Sigmoid colon (tissue), 7 donors: Measurements from ENCODE around the gene DPP8. TPM values are rescaled to one million over a fixed set of nuclear protein-coding genes. Genes with fewer than 3 reads are reported as not detected.

Experiments used
- DNase-seq: peaks from one replicate; pipeline ENCODE4 v3.0.0-alpha.2; 2019
- H3K27ac ChIP-seq, 4 donors: fragments of 200-600 bp; sonication (generic); one replicate each; pipeline ENCODE4 v1.5.1; 2016 to 2019; ENCODE audit warnings: mild to moderate bottlenecking in 1 of 4
- H3K27me3 ChIP-seq, 3 donors: fragments of 200-600 bp; sonication (generic); one replicate each; pipeline ENCODE4 v1.5.1; 2019; ENCODE audit warnings: mild to moderate bottlenecking in 1 of 3
- H3K36me3 ChIP-seq, 4 donors: fragments of 200-600 bp; sonication (generic); one replicate each; pipeline ENCODE4 v1.5.1; 2016 to 2019
- H3K4me1 ChIP-seq, 4 donors: fragments of 200-600 bp; sonication (generic); one replicate each; pipeline ENCODE4 v1.5.1; 2017 to 2019
- H3K4me3 ChIP-seq, 4 donors: fragments of 200-600 bp; sonication (generic); one replicate each; pipeline ENCODE4 v1.5.1; 2017 to 2019; ENCODE audit warnings: mild to moderate bottlenecking in 2 of 4, moderate library complexity in 1 of 4
- H3K9me3 ChIP-seq, 4 donors: fragments of 200-600 bp in 3 of 4; sonication (generic) in 3 of 4; one replicate each; pipeline versions ENCODE4 v1.5.1 to v1.6.1; 2013 to 2019
- EP300 ChIP-seq, 4 donors: sonication (generic); formaldehyde crosslinking; IDR thresholded peaks; one replicate each; pipeline ENCODE4 v1.6.1; 2017; ENCODE audit warnings: antibody characterized with exemption in 4 of 4
- POLR2A ChIP-seq, 2 donors: fragments of 450-650 bp; IDR thresholded peaks; one replicate each; pipeline ENCODE4 v1.6.1; 2016; ENCODE audit warnings: antibody characterized with exemption in 2 of 2, mild to moderate bottlenecking in 2 of 2, moderate library complexity in 2 of 2
- POLR2AphosphoS5 ChIP-seq, 4 donors: sonication (generic); formaldehyde crosslinking; IDR thresholded peaks; one replicate each; pipeline ENCODE4 v1.6.1; 2017; ENCODE audit warnings: antibody characterized with exemption in 4 of 4
- WGBS, 2 donors: extraction: QIAGEN DNeasy Blood & Tissue Kit; methylation state at CpG; one replicate each; pipeline ENCODE4 v1.1.7; 2013; 5-methylcytosine and 5-hydroxymethylcytosine counted together
- intact Hi-C: fragments of 100-400 bp; cut with DNase I; formaldehyde crosslinking; loops from one replicate; pipeline ENCODE4 v1.15.1; 2023
- polyA plus RNA-seq, 3 donors: library from polyadenylated mRNA; stranded (reverse); fragments of 200-250 nt; gene quantifications; one replicate each; pipeline ENCODE4 v1.2.3, GENCODE V29; 2013
- total RNA-seq, 4 donors: library from RNA; depleted of rRNA; stranded (reverse); fragments of >200 nt; gene quantifications; one replicate each; pipeline ENCODE4 v1.1.0, GENCODE V29; 2016
- TF ChIP-seq, protein P1 (sequence below), 4 experiments: fragments of 450-650 bp in 3 of 4; fragments of 200-600 bp in 1 of 4; IDR thresholded peaks; one replicate each; pipeline ENCODE4 v1.5.1; 2016 to 2019; ENCODE audit warnings: antibody characterized with exemption in 4 of 4, mild to moderate bottlenecking in 3 of 4, moderate library complexity in 2 of 4
- donor health status: healthy with polysubstance abuse.
- donor health status: Bipolar disorder and iron deficiency.
- donor health status: healthy.

Gene DPP8
- total and polyA plus RNA-seq, 7 donors: 8.4 to 40.3 (median 29.5) TPM

DNA sequence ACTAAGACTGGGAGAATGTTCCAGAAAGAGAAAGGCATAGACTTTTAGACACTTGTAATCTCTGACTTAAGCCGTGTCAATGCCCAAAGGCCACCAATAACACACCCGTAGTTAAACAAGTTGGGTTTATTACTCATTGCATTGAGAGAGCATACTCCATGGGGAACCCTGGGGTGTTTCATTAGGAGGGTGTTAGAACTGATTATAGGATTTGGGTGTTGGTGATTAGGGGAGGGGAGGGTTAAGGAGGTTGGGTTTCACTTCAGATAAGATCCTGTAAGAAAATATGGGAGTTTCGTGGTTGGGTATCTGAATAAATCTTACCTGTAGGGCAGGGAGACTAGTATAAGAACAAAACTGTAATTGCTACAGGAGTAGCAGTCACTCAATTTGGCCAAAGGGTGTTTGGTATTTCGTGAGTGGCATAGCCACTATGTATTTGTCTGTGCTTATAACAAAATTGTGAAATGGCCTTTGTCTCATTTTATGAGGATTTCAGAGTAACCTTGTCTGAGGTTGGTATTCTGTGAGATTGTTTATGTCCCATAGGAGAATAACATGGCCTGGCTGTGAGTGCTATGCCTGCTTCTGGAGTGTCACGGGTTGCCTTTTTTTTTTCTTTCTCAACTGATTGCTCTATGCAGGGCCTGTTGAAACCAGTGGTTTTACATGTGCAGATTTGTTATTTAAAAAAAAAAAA lies 15.7 kb upstream of the DPP8 start:
- Histone ChIP-seq H3K4me3 (no peak overlapping the region), H3K4me1 (peaks cover 0 to 36% (median 22%) of the 10 kb centered on the region in 4 donors), H3K27me3 (no peaks in the 10 kb centered on the region), H3K36me3 (no peaks in the 10 kb centered on the region), H3K9me3 (no peaks in the 10 kb centered on the region), H3K27ac (peak overlapping the region in 3 of 4 donors; percentile 57 to 84 (median 81))
- 37 to 75% methylated on average over 5 of the region's 5 CpGs for WGBS, 2 donors
- intact Hi-C loops: no loop called here
- TF ChIP-seq POLR2AphosphoS5 (IDR thresholded peaks at IDR 0.05): no peak
- no peak for TF ChIP-seq EP300 (IDR thresholded peaks at IDR 0.05)
- TF ChIP-seq POLR2A (IDR thresholded peaks at IDR 0.05): no peak
- TF ChIP-seq, protein P1, sequence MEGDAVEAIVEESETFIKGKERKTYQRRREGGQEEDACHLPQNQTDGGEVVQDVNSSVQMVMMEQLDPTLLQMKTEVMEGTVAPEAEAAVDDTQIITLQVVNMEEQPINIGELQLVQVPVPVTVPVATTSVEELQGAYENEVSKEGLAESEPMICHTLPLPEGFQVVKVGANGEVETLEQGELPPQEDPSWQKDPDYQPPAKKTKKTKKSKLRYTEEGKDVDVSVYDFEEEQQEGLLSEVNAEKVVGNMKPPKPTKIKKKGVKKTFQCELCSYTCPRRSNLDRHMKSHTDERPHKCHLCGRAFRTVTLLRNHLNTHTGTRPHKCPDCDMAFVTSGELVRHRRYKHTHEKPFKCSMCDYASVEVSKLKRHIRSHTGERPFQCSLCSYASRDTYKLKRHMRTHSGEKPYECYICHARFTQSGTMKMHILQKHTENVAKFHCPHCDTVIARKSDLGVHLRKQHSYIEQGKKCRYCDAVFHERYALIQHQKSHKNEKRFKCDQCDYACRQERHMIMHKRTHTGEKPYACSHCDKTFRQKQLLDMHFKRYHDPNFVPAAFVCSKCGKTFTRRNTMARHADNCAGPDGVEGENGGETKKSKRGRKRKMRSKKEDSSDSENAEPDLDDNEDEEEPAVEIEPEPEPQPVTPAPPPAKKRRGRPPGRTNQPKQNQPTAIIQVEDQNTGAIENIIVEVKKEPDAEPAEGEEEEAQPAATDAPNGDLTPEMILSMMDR (IDR thresholded peaks at IDR 0.05): no peak
- DNase-seq: no peak

DNA sequence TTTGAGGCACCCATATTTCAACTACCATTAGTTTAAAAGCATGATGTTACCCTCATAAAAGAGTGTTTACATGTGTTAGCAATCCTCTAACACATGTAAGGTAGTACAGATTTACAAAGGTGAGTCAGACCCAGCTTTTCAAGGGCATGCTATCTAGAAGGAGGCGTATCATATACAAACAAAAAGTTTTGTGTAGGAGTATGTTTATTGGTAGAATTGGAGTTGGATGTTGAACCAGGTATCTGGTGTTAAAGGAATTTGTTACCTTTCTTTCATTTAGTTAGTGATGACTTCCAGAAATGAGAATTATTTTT lies 15.2 kb upstream of the DPP8 start:
- no peaks in the 10 kb centered on the region for H3K9me3 ChIP-seq
- WGBS, 2 donors: 11 to 49% methylated on average over 1 of the region's 1 CpG
- peaks cover 0 to 36% (median 22%) of the 10 kb centered on the region in 4 donors for H3K4me1 ChIP-seq
- no peak for TF ChIP-seq POLR2A (IDR thresholded peaks at IDR 0.05)
- TF ChIP-seq, protein P1 (IDR thresholded peaks at IDR 0.05): no peak
- no peak for TF ChIP-seq EP300 (IDR thresholded peaks at IDR 0.05)
- no peak for TF ChIP-seq POLR2AphosphoS5 (IDR thresholded peaks at IDR 0.05)
- H3K27me3 ChIP-seq: no peaks in the 10 kb centered on the region
- peak overlapping the region in 3 of 4 donors; percentile 57 to 84 (median 81) for H3K27ac ChIP-seq
- intact Hi-C loops: no loop called here
- DNase-seq: no peak
- no peaks in the 10 kb centered on the region for H3K36me3 ChIP-seq
- H3K4me3 ChIP-seq: no peak overlapping the region

DNA sequence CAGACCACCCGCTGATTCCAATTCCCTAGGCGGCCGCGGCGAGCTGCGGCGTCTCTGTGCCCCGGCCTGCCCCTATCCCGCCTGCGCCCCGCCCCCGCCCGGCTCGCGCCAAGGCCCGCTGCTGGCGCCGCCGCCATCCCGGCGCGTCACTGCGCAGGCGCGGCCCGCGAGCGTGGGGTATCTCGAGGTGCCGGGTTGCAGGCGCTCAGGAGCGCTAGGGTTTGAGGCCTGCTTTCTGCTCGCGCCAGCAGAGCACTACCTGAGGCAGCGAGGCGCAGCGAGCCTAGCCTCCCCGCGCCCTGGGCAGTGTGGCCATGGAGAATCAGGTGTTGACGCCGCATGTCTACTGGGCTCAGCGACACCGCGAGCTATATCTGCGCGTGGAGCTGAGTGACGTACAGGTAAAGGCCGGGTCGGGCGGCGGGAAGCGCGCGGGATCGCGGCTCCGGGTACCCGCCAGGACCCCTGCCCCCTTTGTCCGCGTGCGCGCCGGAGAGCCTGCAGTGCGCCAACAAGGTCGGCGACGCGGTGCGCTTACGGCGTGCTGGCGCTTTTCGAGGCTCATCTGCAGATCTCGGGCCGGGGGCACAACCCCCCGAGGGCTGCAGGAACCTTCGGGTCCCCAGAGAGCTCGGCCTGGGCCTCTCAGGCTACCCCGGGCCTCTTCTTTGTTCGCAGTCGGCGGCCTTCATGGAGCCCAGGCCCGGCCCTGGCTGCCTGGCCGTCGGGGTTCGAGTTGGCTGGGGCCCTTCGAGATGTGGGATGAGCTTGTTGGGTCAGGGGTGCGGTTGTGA lies 13.0 kb upstream of the DPP8 start, which contains the start of gene HACD3:
TSS of gene HACD3 (plus strand) at position 146 of the 794 bp plus-strand sequence. CDS start at position 315, 169 bp downstream.
- Histone ChIP-seq H3K4me3 (peak within 1 kb of the TSS; percentile 66 to 86 (median 78)), H3K9me3 (no peaks in the 10 kb centered on the region), H3K4me1 (peaks cover 0 to 36% (median 22%) of the 10 kb centered on the region in 4 donors), H3K27me3 (no peaks in the 10 kb centered on the region), H3K27ac (peak within 1 kb of the TSS; percentile 75 to 84 (median 82)), H3K36me3 (no peaks in the 10 kb centered on the region)
- peak in 3 of 4 donors; percentile 72 to 84 (median 81) for TF ChIP-seq POLR2AphosphoS5 (IDR thresholded peaks at IDR 0.05)
- no peak for TF ChIP-seq EP300 (IDR thresholded peaks at IDR 0.05)
- TF ChIP-seq, protein P1 (IDR thresholded peaks at IDR 0.05): no peak
- peak in 1 of 2 donors; percentile 13 for TF ChIP-seq POLR2A (IDR thresholded peaks at IDR 0.05)
- 0% methylated on average over 88 of the region's 88 CpGs for WGBS, 2 donors
- intact Hi-C loops: no loop called here
- DNase-seq: peak; percentile 91

DNA sequence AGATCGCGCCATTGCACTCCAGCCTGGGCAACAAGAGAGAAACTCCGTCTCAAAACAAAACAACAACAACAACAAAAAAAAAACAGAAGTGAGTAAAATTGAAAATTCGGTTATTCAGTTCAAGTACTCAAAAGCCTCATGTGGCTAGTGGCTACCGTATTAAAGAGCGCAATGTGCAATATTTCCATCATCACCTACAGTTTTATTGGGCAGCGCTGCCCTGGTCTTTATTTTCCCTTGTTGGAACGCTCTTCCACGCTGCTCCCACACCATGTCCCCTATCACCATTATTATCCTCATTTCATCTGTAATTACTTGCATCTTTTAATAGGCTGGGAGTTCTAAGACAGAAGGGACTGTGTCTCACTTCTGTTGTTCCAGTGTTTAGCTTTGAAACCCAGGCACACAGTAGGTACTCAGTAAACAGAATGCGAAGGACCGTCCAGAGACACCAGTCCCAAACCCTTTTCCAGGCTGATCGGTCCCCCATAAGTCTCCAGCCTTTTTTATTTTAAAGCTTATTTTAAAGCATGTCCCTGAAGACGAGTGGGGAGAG lies 12.4 kb upstream of the DPP8 start:
- no peak for TF ChIP-seq POLR2AphosphoS5 (IDR thresholded peaks at IDR 0.05)
- no peak for TF ChIP-seq POLR2A (IDR thresholded peaks at IDR 0.05)
- TF ChIP-seq, protein P1 (IDR thresholded peaks at IDR 0.05): no peak
- no peak for TF ChIP-seq EP300 (IDR thresholded peaks at IDR 0.05)
- intact Hi-C loops: no loop called here
- Histone ChIP-seq H3K4me1 (peaks cover 0 to 36% (median 19%) of the 10 kb centered on the region in 4 donors), H3K27ac (peak overlapping the region; percentile 75 to 84 (median 82)), H3K27me3 (no peaks in the 10 kb centered on the region), H3K4me3 (peak overlapping the region; percentile 66 to 86 (median 78)), H3K36me3 (no peaks in the 10 kb centered on the region), H3K9me3 (no peaks in the 10 kb centered on the region)
- no peak for DNase-seq
- 52% methylated on average over 13 of the region's 13 CpGs for WGBS, 2 donors
